Lung (tissue), 12 donors: Measurements from ENCODE around the gene FLVCR1. TPM values are rescaled to one million over a fixed set of nuclear protein-coding genes. Genes with fewer than 3 reads are reported as not detected.

Experiments
- ATAC-seq: fragments of 200-7000 bp; cut with Tn5 transposase; one replicate; pipeline ENCODE4 v1.9.1; 2020; ENCODE audit warnings: moderate number of reproducible peaks; ENCODE audit not compliant: insufficient read depth, low FRiP score
- DNase-seq, 3 donors: peaks; one replicate each; pipeline ENCODE4 v3.0.0-alpha.2; 2013 to 2017
- H3K27ac ChIP-seq, 2 donors: one replicate each; pipeline ENCODE4 v1.5.1; 2013; ENCODE audit warnings: mild to moderate bottlenecking in 2 of 2, moderate library complexity in 2 of 2, control low read depth in 1 of 2, inconsistent platforms in 1 of 2, low read depth in 1 of 2, low read length in 1 of 2
- H3K27me3 ChIP-seq, 3 donors: one replicate each; pipeline ENCODE4 v1.5.1; 2013; ENCODE audit warnings: low read length in 2 of 3; ENCODE audit not compliant: control insufficient read depth in 3 of 3, insufficient read depth in 3 of 3
- H3K36me3 ChIP-seq, 4 donors: one replicate each; pipeline ENCODE4 v1.5.1; 2013; ENCODE audit warnings: low read length in 4 of 4, mild to moderate bottlenecking in 1 of 4, moderate library complexity in 1 of 4; ENCODE audit not compliant: control insufficient read depth in 4 of 4, insufficient read depth in 4 of 4
- H3K4me1 ChIP-seq, 5 donors: one replicate each; pipeline ENCODE4 v1.5.1; 2013; ENCODE audit warnings: low read length in 5 of 5, mild to moderate bottlenecking in 2 of 5, moderate library complexity in 1 of 5; ENCODE audit not compliant: control insufficient read depth in 5 of 5, insufficient read depth in 5 of 5
- H3K4me3 ChIP-seq: one replicate; pipeline ENCODE4 v1.5.1; 2013; ENCODE audit warnings: mild to moderate bottlenecking, control low read depth, moderate library complexity
- H3K9ac ChIP-seq, 2 donors: one replicate each; pipeline ENCODE4 v1.5.1; 2013; ENCODE audit warnings: low read length in 2 of 2, control low read depth in 1 of 2; ENCODE audit not compliant: insufficient read depth in 1 of 2
- H3K9me3 ChIP-seq, 4 donors: one replicate each; pipeline ENCODE4 v1.5.1; 2013; ENCODE audit warnings: low read length in 3 of 4, mild to moderate bottlenecking in 1 of 4, moderate library complexity in 1 of 4; ENCODE audit not compliant: control insufficient read depth in 4 of 4, insufficient read depth in 3 of 4
- WGBS, 2 donors: extraction: QIAGEN DNeasy Blood & Tissue Kit; methylation state at CpG; one replicate each; pipeline ENCODE4 v1.1.7; 2013; 5-methylcytosine and 5-hydroxymethylcytosine counted together
- polyA plus RNA-seq, 2 donors: library from polyadenylated mRNA; stranded (reverse); fragments of 200-250 nt; gene quantifications; one replicate each; pipeline ENCODE4 v1.2.1, GENCODE V29; 2013
- total RNA-seq, 2 donors: library from RNA; depleted of rRNA in 1 of 2; stranded (reverse); fragments of >200 nt in 1 of 2; gene quantifications; one replicate each; pipeline ENCODE4 v1.2.1, GENCODE V29; 2014 to 2021
- TF ChIP-seq, protein P1 (sequence below): IDR thresholded peaks from 2 replicates; pipeline ENCODE4 v1.5.1; 2012; ENCODE audit warnings: mild to moderate bottlenecking; ENCODE audit errors: control extremely low read depth, extremely low read depth
- donor health status: control.
- donor health status: control.
- donor health status: Bipolar disorder and iron deficiency.
- donor health status: healthy.
- donor health status: DM: yes; HTN: yes; CAD: no.

Gene FLVCR1
- total and polyA plus RNA-seq, 4 donors = 4.5 to 17.4 (median 6.6) TPM

DNA sequence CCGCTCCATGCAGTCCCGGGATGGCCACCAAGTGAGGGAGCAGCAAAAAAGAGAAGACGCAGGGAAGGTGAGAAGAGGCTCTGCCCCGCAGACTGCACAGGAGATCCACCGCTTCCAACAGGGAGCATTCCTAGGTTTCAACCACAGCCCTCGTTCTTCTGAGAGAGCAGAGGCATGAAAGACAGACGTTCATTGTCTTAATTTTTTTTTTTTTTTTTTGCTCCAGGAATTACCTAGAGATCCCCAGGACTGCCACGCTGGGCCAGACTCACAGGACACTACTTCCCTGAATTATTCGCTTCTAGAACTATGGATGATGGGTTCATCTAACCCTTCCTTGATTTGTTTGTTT lies 59.0 kb downstream of the FLVCR1 start:
- 70 to 82% methylated on average over 9 of the region's 9 CpGs for WGBS, 2 donors
- peaks cover 0 to 1% (median 0%) of the 10 kb centered on the region in 4 donors for H3K9me3 ChIP-seq
- no peak for DNase-seq
- TF ChIP-seq, protein P1, sequence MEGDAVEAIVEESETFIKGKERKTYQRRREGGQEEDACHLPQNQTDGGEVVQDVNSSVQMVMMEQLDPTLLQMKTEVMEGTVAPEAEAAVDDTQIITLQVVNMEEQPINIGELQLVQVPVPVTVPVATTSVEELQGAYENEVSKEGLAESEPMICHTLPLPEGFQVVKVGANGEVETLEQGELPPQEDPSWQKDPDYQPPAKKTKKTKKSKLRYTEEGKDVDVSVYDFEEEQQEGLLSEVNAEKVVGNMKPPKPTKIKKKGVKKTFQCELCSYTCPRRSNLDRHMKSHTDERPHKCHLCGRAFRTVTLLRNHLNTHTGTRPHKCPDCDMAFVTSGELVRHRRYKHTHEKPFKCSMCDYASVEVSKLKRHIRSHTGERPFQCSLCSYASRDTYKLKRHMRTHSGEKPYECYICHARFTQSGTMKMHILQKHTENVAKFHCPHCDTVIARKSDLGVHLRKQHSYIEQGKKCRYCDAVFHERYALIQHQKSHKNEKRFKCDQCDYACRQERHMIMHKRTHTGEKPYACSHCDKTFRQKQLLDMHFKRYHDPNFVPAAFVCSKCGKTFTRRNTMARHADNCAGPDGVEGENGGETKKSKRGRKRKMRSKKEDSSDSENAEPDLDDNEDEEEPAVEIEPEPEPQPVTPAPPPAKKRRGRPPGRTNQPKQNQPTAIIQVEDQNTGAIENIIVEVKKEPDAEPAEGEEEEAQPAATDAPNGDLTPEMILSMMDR = no peak
- H3K4me1 ChIP-seq = peaks cover 0 to 24% (median 7%) of the 10 kb centered on the region in 5 donors
- H3K27me3 ChIP-seq = no peaks in the 10 kb centered on the region
- H3K4me3 ChIP-seq = no peak overlapping the region
- H3K36me3 ChIP-seq = no peaks in the 10 kb centered on the region
- no peak for ATAC-seq
- no peak overlapping the region for H3K27ac ChIP-seq
- H3K9ac ChIP-seq = no peak overlapping the region

DNA sequence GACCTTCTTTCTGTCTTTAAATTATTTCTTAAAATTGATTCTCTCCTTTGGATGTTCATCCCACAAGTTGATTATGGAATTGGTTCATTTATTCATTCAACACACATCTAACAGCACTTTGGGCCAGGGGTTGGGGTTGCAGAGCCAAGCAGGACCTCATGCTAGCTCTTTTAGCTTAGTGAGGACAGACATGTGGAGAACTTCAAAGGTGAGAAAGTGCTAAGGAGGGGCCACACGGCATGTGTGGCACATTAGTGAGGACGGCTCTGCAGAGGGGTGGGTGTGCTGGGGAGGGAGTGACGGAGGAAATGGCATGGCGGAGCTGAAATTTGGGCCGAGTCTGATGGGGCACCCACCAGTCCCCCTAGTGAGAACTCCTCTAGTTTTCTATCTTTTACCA lies 59.8 kb downstream of the FLVCR1 start:
- WGBS, 2 donors = 81 to 84% methylated on average over 5 of the region's 5 CpGs

GRCh38 chr1:212918824-212919223 lies 60.7 kb downstream of the FLVCR1 start:
- ATAC-seq = no peak
- Histone ChIP-seq H3K27ac (no peak overlapping the region), H3K4me3 (no peak overlapping the region), H3K36me3 (no peaks in the 10 kb centered on the region), H3K9me3 (peaks cover 0 to 1% (median 0%) of the 10 kb centered on the region in 4 donors), H3K9ac (no peak overlapping the region), H3K27me3 (no peaks in the 10 kb centered on the region), H3K4me1 (peaks cover 0 to 25% (median 7%) of the 10 kb centered on the region in 5 donors)
- TF ChIP-seq, protein P1 = no peak
- no peak for DNase-seq
- 60 to 93% methylated on average over 2 of the region's 2 CpGs for WGBS, 2 donors

More for the DNA sequence above, 59.8 kb downstream of the FLVCR1 start:
- H3K36me3 ChIP-seq = no peaks in the 10 kb centered on the region
- DNase-seq = no peak
- ATAC-seq = no peak
- peaks cover 0 to 1% (median 0%) of the 10 kb centered on the region in 4 donors for H3K9me3 ChIP-seq
- peaks cover 0 to 24% (median 7%) of the 10 kb centered on the region in 5 donors for H3K4me1 ChIP-seq
- no peak overlapping the region for H3K4me3 ChIP-seq
- TF ChIP-seq, protein P1 = no peak
- no peak overlapping the region for H3K9ac ChIP-seq
- no peaks in the 10 kb centered on the region for H3K27me3 ChIP-seq
- no peak overlapping the region for H3K27ac ChIP-seq

DNA sequence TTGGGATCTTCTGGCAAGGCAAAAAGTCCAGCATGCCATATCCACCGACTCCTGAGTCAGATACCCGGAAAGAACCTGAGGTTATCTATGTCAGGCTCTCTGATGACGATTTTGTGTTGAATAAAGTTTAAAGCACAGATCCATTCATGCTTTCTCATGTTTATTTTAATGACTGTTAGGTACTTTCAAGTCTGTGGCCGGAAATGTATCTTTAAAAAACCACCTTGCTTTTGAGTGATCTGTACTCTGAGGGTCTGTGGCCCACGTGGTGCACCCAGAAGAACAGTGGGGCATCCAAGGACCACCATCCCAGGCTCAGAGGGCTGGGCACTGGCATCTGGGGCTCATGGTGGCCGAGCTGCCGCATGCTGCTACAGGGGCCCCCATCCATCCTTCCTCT lies 62.2 kb downstream of the FLVCR1 start:
- 74 to 77% methylated on average over 7 of the region's 7 CpGs for WGBS, 2 donors
- DNase-seq (no peak), ATAC-seq (no peak)
- H3K36me3 ChIP-seq = no peaks in the 10 kb centered on the region
- H3K9me3 ChIP-seq = peaks cover 0 to 1% (median 0%) of the 10 kb centered on the region in 4 donors
- H3K4me3 ChIP-seq = no peak overlapping the region
- TF ChIP-seq, protein P1 = no peak
- no peak overlapping the region for H3K9ac ChIP-seq
- no peak overlapping the region for H3K27ac ChIP-seq
- peaks cover 0 to 31% (median 8%) of the 10 kb centered on the region in 5 donors for H3K4me1 ChIP-seq
- H3K27me3 ChIP-seq = no peaks in the 10 kb centered on the region
